ENCODE measurements around the gene PRDM16.

PRDM16 gene

GRCh38 chr1:3368711-3369445 is 299.9 kb downstream of the PRDM16 start:
- DNase-seq = no peak

GRCh38 chr1:3369446-3370076 is 300.6 kb downstream of the PRDM16 start:
- no peak for DNase-seq

GRCh38 chr1:3370856-3371703 is 302.1 kb downstream of the PRDM16 start:
- DNase-seq = no peak

GRCh38 chr1:3372317-3372716 is 303.3 kb downstream of the PRDM16 start:
- DNase-seq = no peak

GRCh38 chr1:3373175-3373574 is 304.2 kb downstream of the PRDM16 start:
- DNase-seq = no peak

- DNase-seq = no peak
Observed at GRCh38 chr1:3373700-3374405, 304.9 kb downstream of the PRDM16 start.

- no peak for DNase-seq
Observed at GRCh38 chr1:3375245-3375644, 306.2 kb downstream of the PRDM16 start.

- DNase-seq = no peak
Observed at GRCh38 chr1:3377166-3377565, 308.2 kb downstream of the PRDM16 start.

GRCh38 chr1:3377604-3378279 is 308.7 kb downstream of the PRDM16 start:
- no peak for DNase-seq

- no peak for DNase-seq
Observed at GRCh38 chr1:3378411-3379208, 309.6 kb downstream of the PRDM16 start.

- no peak for DNase-seq
Observed at GRCh38 chr1:3379934-3380333, 310.9 kb downstream of the PRDM16 start.

GRCh38 chr1:3380469-3380868 is 311.5 kb downstream of the PRDM16 start:
- DNase-seq = no peak

- no peak for DNase-seq
Observed at GRCh38 chr1:3381901-3382300, 312.9 kb downstream of the PRDM16 start.

- no peak for DNase-seq
Observed at GRCh38 chr1:3382326-3383057, 313.5 kb downstream of the PRDM16 start.

- DNase-seq = no peak
Observed at GRCh38 chr1:3383679-3384078, 314.7 kb downstream of the PRDM16 start.

GRCh38 chr1:3384407-3384806 is 315.4 kb downstream of the PRDM16 start:
- no peak for DNase-seq

- DNase-seq = no peak
Observed at GRCh38 chr1:3386205-3387002, 317.4 kb downstream of the PRDM16 start.

GRCh38 chr1:3387401-3387800 is 318.4 kb downstream of the PRDM16 start:
- no peak for DNase-seq

GRCh38 chr1:3389093-3389833 is 320.3 kb downstream of the PRDM16 start:
- DNase-seq = no peak

Data from inflammatory macrophage treated with lipopolysaccharide for 4 hours (primary cell).